Prostate gland (tissue), 2 donors: ENCODE results near the gene ABHD2.

Source experiments
- CTCF ChIP-seq, 4 experiments: fragments of 200-600 bp in 2 of 4; fragments of 450-650 bp in 2 of 4; sonication (generic) in 2 of 4; IDR thresholded peaks; 1 replicate in 3 of 4; 2 replicates in 1 of 4; pipeline ENCODE4 v1.5.1; 2016 to 2019; ENCODE audit warnings: antibody characterized with exemption in 4 of 4, mild to moderate bottlenecking in 2 of 4, moderate library complexity in 2 of 4
- POLR2AphosphoS5 ChIP-seq: sonication (generic); formaldehyde crosslinking; IDR thresholded peaks from one replicate; pipeline ENCODE4 v1.6.1; 2017; ENCODE audit warnings: antibody characterized with exemption

GRCh38 chr15:89218531-89218930 lies 130.3 kb downstream of the ABHD2 start:
- TF ChIP-seq CTCF (IDR thresholded peaks at IDR 0.05): no peak
- no peak for TF ChIP-seq POLR2AphosphoS5
